UCSD-AML1 (cell line): Measurements from ENCODE around the gene NRF1.

Source experiments
- DNase-seq: peaks from one replicate; lab custom pipeline; 2025; ENCODE audit not compliant: unreplicated experiment; lab: John Stamatoyannopoulos, UW

The NRF1 gene

GRCh38 chr7:129678606-129679005, 67.1 kb downstream of the NRF1 start:
- DNase-seq = no peak

GRCh38 chr7:129680400-129680799, 68.9 kb downstream of the NRF1 start:
- no peak for DNase-seq

GRCh38 chr7:129684777-129685176, 73.3 kb downstream of the NRF1 start:
- DNase-seq = no peak

- no peak for DNase-seq
Observed at GRCh38 chr7:129686063-129686462, 74.5 kb downstream of the NRF1 start.

- DNase-seq = no peak
Observed at GRCh38 chr7:129688503-129689222, 77.1 kb downstream of the NRF1 start.

- no peak for DNase-seq
Observed at GRCh38 chr7:129689995-129690581, 78.6 kb downstream of the NRF1 start.

- DNase-seq = no peak
Observed at GRCh38 chr7:129690701-129691100, 79.2 kb downstream of the NRF1 start.

- no peak for DNase-seq
Observed at GRCh38 chr7:129698516-129699418, 87.2 kb downstream of the NRF1 start.

- DNase-seq = no peak
Observed at GRCh38 chr7:129702316-129702715, 90.8 kb downstream of the NRF1 start.

GRCh38 chr7:129702761-129703338, 91.3 kb downstream of the NRF1 start:
- DNase-seq = no peak

GRCh38 chr7:129703751-129704150, 92.2 kb downstream of the NRF1 start:
- DNase-seq = no peak

- no peak for DNase-seq
Observed at GRCh38 chr7:129707910-129708499, 96.5 kb downstream of the NRF1 start.

- no peak for DNase-seq
Observed at GRCh38 chr7:129713544-129713943, 102.0 kb downstream of the NRF1 start.

GRCh38 chr7:129714514-129715063, 103.1 kb downstream of the NRF1 start:
- DNase-seq = no peak

- no peak for DNase-seq
Observed at GRCh38 chr7:129719980-129720732, 108.6 kb downstream of the NRF1 start.

- DNase-seq = no peak
Observed at GRCh38 chr7:129721068-129721467, 109.5 kb downstream of the NRF1 start.

- DNase-seq = no peak
Observed at GRCh38 chr7:129723679-129724078, 112.2 kb downstream of the NRF1 start.

- no peak for DNase-seq
Observed at GRCh38 chr7:129724796-129725195, 113.3 kb downstream of the NRF1 start.

GRCh38 chr7:129728875-129729467, 117.5 kb downstream of the NRF1 start:
- DNase-seq = no peak

GRCh38 chr7:129729511-129729910, 118.0 kb downstream of the NRF1 start:
- DNase-seq = no peak
